ENCODE data around the gene MARVELD1.

The MARVELD1 gene

GRCh38 chr10:97715259-97715874, 1.8 kb downstream of the MARVELD1 start:
- no peak for DNase-seq
- no peaks in the 10 kb centered on the region for H3K9me3 ChIP-seq (ENCODE audit: severe bottlenecking)
- no peaks in the 10 kb centered on the region for H3K27me3 ChIP-seq (ENCODE audit: insufficient read depth, low read depth, severe bottlenecking)
- H3K36me3 ChIP-seq = no peaks in the 10 kb centered on the region
- TF ChIP-seq CTCF (IDR thresholded peaks at IDR 0.05; ENCODE audit: low read depth, low read length) = no peak
- no peak overlapping the region for H3K27ac ChIP-seq
- no peak overlapping the region for H3K4me3 ChIP-seq (ENCODE audit: low read depth, low read length)

- DNase-seq = no peak
- no peak for TF ChIP-seq CTCF (IDR thresholded peaks at IDR 0.05; ENCODE audit: low read depth, low read length)
- no peak overlapping the region for H3K27ac ChIP-seq
- H3K9me3 ChIP-seq (ENCODE audit: severe bottlenecking) = no peaks in the 10 kb centered on the region
- no peak overlapping the region for H3K4me3 ChIP-seq (ENCODE audit: low read depth, low read length)
- H3K36me3 ChIP-seq = no peaks in the 10 kb centered on the region
- H3K27me3 ChIP-seq (ENCODE audit: insufficient read depth, low read depth, severe bottlenecking) = no peaks in the 10 kb centered on the region
Measured at GRCh38 chr10:97717627-97718026, 4.1 kb downstream of the MARVELD1 start.

- no peaks in the 10 kb centered on the region for H3K27me3 ChIP-seq (ENCODE audit: insufficient read depth, low read depth, severe bottlenecking)
- H3K9me3 ChIP-seq (ENCODE audit: severe bottlenecking) = no peaks in the 10 kb centered on the region
- no peak for DNase-seq
- H3K4me3 ChIP-seq (ENCODE audit: low read depth, low read length) = no peak overlapping the region
- no peak for TF ChIP-seq CTCF (IDR thresholded peaks at IDR 0.05; ENCODE audit: low read depth, low read length)
- no peaks in the 10 kb centered on the region for H3K36me3 ChIP-seq
- no peak overlapping the region for H3K27ac ChIP-seq
Measured at GRCh38 chr10:97718178-97718577, 4.6 kb downstream of the MARVELD1 start.

- TF ChIP-seq CTCF (IDR thresholded peaks at IDR 0.05; ENCODE audit: low read depth, low read length) = no peak
- Histone ChIP-seq H3K27me3 (ENCODE audit: insufficient read depth, low read depth, severe bottlenecking) (no peaks in the 10 kb centered on the region), H3K27ac (no peak overlapping the region), H3K4me3 (ENCODE audit: low read depth, low read length) (no peak overlapping the region), H3K36me3 (no peaks in the 10 kb centered on the region), H3K9me3 (ENCODE audit: severe bottlenecking) (no peaks in the 10 kb centered on the region)
- peak; percentile 46 for DNase-seq
Measured at GRCh38 chr10:97718659-97719142, 5.2 kb downstream of the MARVELD1 start.

GRCh38 chr10:97719602-97720001, 6.1 kb downstream of the MARVELD1 start:
- Histone ChIP-seq H3K36me3 (no peaks in the 10 kb centered on the region), H3K9me3 (ENCODE audit: severe bottlenecking) (no peaks in the 10 kb centered on the region), H3K4me3 (ENCODE audit: low read depth, low read length) (no peak overlapping the region), H3K27me3 (ENCODE audit: insufficient read depth, low read depth, severe bottlenecking) (no peaks in the 10 kb centered on the region), H3K27ac (no peak overlapping the region)
- no peak for TF ChIP-seq CTCF (IDR thresholded peaks at IDR 0.05; ENCODE audit: low read depth, low read length)
- DNase-seq = no peak
